ENCODE results near the gene CDK19.

GRCh38 chr6:110608151-110608550 lies 207.1 kb downstream of the CDK19 start:
- no peak for TF ChIP-seq CTCF (IDR thresholded peaks at IDR 0.05)
- TF ChIP-seq POLR2AphosphoS5 (IDR thresholded peaks at IDR 0.05), result no peak
- no peak for TF ChIP-seq POLR2A (IDR thresholded peaks at IDR 0.05)
- TF ChIP-seq EP300 (IDR thresholded peaks at IDR 0.05), result no peak

Measured in upper lobe of left lung (tissue), 4 donors.